ENCODE measurements around the gene FSIP2.
"Not testable (repeated sequence)": the region's sequence is repeated elsewhere in the genome, so short reads cannot be mapped to it uniquely, and the experiment has no call there.

The FSIP2 gene

GRCh38 chr2:185802926-185803325 lies 64.3 kb downstream of the FSIP2 start:
- no peak for DNase-seq

- DNase-seq, result no peak
Measured at GRCh38 chr2:185806783-185807182, 68.2 kb downstream of the FSIP2 start.

- DNase-seq, result no peak
Measured at GRCh38 chr2:185807351-185807750, 68.7 kb downstream of the FSIP2 start.

GRCh38 chr2:185811580-185811979 lies 73.0 kb downstream of the FSIP2 start:
- no peak for DNase-seq

- DNase-seq, result no peak
Measured at GRCh38 chr2:185813707-185814106, 75.1 kb downstream of the FSIP2 start.

GRCh38 chr2:185817991-185818390 lies 79.4 kb downstream of the FSIP2 start:
- DNase-seq, result no peak

- DNase-seq, result no peak
Measured at GRCh38 chr2:185821467-185821866, 82.9 kb downstream of the FSIP2 start.

GRCh38 chr2:185823773-185824172 lies 85.2 kb downstream of the FSIP2 start:
- DNase-seq, result no peak

- DNase-seq, result no peak
Measured at GRCh38 chr2:185825557-185825956, 87.0 kb downstream of the FSIP2 start.

GRCh38 chr2:185828326-185828725 lies 89.7 kb downstream of the FSIP2 start:
- DNase-seq, result no peak

GRCh38 chr2:185833864-185834263 lies 95.3 kb downstream of the FSIP2 start:
- DNase-seq, result no peak

- peak; percentile 25 for DNase-seq
Measured at GRCh38 chr2:185835974-185836373, 97.4 kb downstream of the FSIP2 start.

- DNase-seq, result no peak
Measured at GRCh38 chr2:185854885-185855284, 116.3 kb downstream of the FSIP2 start.

- DNase-seq, result no peak
Measured at GRCh38 chr2:185857691-185858090, 119.1 kb downstream of the FSIP2 start.

GRCh38 chr2:185859506-185859905 lies 120.9 kb downstream of the FSIP2 start:
- DNase-seq, result peak; percentile 1

GRCh38 chr2:185860321-185860720 lies 121.7 kb downstream of the FSIP2 start:
- DNase-seq, result no peak

GRCh38 chr2:185862657-185863398 lies 124.2 kb downstream of the FSIP2 start:
- DNase-seq, result no peak

GRCh38 chr2:185864468-185865260 lies 126.1 kb downstream of the FSIP2 start:
- not testable (repeated sequence) for DNase-seq

GRCh38 chr2:185875136-185875931 lies 136.7 kb downstream of the FSIP2 start:
- no peak for DNase-seq

- DNase-seq, result no peak
Measured at GRCh38 chr2:185876234-185876633, 137.6 kb downstream of the FSIP2 start.

GRCh38 chr2:185880396-185880795 lies 141.8 kb downstream of the FSIP2 start:
- DNase-seq, result no peak

Data from MV-4-11 (cell line).